MM.1S (cell line): ENCODE data around the gene ACTA1.
"Not testable (repeated sequence)": the region's sequence is repeated elsewhere in the genome, so short reads cannot be mapped to it uniquely, and the experiment has no call there.

Source experiments
- CTCF ChIP-seq: fragments of 300-600 bp; sonication (generic); IDR thresholded peaks from 2 replicates; pipeline ENCODE4 v1.5.1; 2016; ENCODE audit warnings: antibody characterized with exemption, low read length, mixed read lengths
- EZH2phosphoT487 ChIP-seq: fragments of 300-600 bp; sonication (generic); IDR thresholded peaks from 2 replicates; pipeline ENCODE4 v1.6.1; 2018; ENCODE audit warnings: antibody characterized with exemption, low read length

GRCh38 chr1:229475859-229476258 is 42.0 kb upstream of the ACTA1 start:
- TF ChIP-seq CTCF, EZH2phosphoT487: not testable (repeated sequence)
